GM21717 (cell line): ENCODE measurements around the gene TXNRD1.
"Not testable (repeated sequence)": the region's sequence is repeated elsewhere in the genome, so short reads cannot be mapped to it uniquely, and the experiment has no call there.

ENCODE experiments used
- ATAC-seq: cut with Tn5 transposase; IDR thresholded peaks from one replicate; pipeline ENCODE4 v1.9.1; 2021; ENCODE audit warnings: mild to moderate bottlenecking, moderate library complexity; ENCODE audit not compliant: unreplicated experiment

The TXNRD1 gene

DNA sequence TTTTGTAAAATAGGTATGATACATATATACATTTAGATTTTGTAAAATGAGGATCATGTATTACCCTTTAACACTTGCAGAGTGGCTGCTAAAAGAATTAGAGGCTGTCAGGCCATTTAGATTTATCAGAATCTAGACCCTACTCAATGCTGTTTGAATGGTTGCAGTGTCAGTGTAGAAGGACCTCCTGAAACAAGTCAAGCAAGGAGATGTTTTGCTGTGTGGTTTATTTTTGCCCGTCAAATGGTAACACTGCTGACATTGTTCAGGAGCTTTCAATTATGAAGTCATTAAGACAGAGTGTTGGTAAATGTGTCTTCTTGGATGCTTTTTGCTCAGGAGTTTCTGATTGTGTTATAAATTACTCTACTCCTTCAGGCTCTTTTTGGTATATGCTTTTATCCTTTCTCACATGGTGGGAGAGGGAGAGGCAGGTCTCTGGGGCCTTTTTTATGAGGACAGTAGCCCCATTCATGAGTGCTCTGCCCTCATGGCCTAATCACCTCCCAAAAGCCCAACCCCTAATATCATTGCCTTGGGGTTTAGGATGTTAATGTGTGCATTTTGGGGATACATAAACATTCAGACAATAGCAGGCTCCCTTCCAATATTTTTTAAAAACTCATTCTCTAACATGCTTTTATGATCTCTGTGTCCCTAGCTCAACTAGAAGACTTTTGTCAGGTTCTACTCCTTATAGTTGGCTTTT lies 104.5 kb downstream of the TXNRD1 start:
- no peak for ATAC-seq

DNA sequence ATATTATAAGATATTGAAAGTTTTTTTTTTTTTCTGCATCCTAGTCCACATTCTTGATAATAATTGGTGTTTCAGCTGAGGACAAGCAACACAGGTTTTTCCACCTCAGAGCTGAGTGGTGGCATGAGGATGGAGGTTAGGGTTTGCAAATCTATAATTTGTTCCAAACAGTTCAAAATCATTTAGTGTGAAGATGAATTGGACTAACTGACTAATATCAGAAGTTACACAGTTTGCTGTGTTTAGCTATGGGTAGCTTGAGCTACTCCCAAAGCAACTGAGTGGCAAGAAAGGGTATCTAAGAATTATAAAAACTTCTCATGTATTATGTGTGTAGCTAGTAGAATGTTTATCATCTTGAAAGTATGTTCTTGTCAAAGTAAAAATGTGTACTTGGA lies 105.0 kb downstream of the TXNRD1 start:
- ATAC-seq = no peak

DNA sequence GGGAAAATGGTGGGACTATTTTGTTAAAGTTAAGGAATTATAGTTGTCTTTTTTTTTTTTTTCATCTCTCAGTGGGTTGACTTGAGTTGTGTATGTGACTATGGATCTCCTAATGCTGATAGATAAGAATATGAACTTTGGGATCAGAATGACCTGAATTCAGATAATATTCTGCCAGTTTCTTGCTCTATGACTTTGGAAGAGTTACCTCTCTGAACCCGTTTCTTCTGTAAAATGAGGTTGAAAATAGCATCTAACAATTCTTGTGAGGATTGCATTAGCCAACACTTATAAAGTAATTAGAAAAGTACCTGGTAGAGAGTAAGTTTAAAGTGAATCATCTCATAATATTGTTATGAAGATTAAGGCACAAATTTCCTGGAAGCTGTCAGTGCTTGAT lies 106.4 kb downstream of the TXNRD1 start:
- ATAC-seq = no peak

DNA sequence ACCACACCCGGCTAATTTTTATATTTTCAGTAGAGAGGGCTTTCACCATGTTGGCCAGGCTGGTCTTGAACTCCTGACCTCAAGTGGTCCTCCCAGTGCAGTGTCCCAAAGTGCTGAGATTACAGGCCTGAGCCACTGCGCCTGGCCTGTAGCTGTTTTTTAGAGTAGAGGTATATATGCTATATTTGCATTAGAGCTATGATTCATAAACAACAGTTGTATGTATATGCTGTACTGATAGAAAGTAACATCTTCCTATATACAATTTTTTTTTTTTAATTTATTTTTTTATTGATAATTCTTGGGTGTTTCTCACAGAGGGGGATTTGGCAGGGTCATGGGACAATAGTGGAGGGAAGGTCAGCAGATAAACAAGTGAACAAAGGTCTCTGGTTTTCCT lies 107.0 kb downstream of the TXNRD1 start:
- ATAC-seq = not testable (repeated sequence)

DNA sequence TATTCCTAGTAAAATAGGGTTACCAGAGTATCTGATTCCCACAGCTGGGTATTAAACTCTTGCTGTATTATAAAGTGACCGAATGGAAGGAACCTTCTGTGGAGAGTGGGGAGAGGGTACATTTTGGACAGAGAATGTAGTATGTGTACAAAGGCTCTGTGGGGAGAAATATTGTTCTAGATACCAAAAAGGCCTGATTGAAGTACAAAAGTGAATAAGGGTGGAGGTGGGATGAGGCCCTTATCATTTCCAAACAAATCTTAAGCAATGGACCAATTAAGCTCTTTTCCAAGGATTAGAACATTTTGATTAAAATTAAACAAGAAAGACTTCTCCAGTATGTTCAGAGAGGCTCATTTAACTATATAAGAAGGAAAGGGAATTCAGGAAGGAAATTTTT lies 108.3 kb downstream of the TXNRD1 start:
- no peak for ATAC-seq

DNA sequence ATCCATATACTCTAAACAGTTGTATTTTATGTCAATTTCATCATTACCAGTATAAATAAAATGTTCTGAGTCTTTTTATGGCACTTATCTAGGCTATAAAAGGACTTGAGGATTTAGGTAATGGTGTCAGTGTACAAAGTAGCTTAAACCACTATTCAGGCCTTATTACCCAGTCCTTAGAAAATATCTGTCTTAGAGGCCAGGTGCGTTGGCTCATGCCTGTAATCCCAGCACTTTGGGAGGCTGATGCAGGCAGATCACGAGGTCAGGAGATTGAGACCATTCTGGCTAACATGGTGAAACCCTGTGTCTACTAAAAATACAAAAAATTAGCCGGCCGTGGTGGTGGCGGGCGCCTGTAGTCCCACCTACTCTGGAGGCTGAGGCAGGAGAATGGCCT lies 112.7 kb downstream of the TXNRD1 start:
- not testable (repeated sequence) for ATAC-seq

DNA sequence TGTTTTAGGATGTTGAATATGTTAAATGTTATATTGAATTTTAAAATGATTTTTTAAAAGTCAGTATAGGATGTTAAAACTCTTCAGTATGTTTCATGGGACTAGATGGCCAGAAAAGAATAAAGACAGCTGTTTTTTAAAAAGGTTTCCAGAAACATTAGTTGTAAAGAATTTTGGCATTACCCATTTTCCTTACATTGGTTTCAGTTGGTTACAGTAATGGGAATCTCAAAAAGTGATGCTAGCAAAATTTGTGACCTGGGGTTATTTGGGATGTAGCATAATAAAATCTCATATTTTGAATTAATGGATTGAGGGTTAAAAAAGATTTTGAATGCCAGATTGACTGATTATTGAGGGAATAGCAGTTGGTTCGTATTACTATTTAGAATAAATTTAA lies 113.2 kb downstream of the TXNRD1 start:
- ATAC-seq = no peak

DNA sequence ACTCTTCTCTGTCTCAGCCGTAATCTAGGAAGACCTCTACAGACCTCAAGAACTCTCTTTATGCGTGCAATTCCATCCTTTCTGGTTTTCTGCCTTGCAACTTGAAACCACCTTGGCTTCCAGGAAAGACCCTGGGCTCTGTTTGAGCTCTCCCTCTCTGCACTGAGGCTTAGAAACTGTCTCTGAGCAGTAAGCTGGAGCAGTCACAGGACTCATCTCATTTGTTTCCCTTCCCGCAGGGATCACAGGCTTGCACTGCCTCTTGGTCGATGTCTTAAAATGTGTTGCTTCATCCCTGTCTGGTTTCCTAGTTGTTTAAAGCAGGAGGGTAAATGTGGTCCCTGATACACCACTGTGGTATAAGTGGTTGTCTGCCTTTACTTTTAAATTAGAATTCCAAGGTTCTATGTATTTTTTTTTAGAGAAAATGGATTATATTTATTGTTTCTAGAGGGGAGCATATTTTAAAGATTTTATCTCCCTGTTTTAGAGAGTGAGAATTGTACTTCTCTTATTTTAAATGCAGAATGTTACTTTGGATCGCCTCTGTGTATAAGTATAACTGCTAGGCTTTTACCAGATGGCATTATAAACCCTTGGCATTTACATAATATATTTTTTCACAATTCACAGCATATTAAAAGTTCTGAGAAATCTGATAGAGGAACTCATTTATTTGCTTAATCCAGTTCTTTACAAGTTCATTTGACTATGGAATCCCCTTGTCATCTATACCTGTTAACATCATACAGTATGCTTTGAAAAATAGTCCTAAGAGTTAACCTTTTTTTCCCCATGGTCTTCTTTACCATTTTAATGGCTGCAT lies 114.3 kb downstream of the TXNRD1 start:
- ATAC-seq = no peak

DNA sequence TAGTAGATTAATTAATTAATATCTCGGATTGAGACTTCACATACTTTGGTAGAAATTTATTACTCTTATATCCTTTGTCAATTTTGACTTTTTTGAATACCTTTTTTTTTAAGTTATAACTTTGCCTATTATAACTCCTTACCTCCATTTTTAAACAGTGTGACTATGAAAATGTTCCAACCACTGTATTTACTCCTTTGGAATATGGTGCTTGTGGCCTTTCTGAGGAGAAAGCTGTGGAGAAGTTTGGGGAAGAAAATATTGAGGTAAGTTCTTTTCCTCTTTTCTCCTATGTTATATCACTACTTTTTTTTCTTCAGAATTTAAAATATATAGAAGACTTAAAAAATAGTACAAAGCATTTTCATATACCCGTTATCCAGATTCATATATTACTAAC lies 115.8 kb downstream of the TXNRD1 start:
- ATAC-seq = no peak

DNA sequence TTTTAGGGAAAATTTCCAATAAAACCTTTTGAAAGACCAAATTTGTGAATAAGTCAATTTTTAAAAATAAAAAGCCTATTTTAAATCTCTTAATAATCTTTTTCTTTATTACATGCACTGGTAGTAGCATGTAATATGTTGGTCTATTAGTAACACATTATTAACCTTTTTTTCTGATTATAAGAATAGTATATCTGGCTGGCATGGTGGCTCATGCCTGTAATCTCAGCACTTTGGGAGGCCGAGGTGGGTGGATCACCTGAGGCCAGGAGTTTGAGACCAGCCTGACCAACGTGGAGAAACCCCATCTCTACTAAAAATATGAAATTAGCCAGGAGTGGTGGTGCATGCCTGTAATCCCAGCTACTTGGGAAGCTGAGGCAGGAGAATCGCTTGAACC lies 116.7 kb downstream of the TXNRD1 start:
- not testable (repeated sequence) for ATAC-seq

DNA sequence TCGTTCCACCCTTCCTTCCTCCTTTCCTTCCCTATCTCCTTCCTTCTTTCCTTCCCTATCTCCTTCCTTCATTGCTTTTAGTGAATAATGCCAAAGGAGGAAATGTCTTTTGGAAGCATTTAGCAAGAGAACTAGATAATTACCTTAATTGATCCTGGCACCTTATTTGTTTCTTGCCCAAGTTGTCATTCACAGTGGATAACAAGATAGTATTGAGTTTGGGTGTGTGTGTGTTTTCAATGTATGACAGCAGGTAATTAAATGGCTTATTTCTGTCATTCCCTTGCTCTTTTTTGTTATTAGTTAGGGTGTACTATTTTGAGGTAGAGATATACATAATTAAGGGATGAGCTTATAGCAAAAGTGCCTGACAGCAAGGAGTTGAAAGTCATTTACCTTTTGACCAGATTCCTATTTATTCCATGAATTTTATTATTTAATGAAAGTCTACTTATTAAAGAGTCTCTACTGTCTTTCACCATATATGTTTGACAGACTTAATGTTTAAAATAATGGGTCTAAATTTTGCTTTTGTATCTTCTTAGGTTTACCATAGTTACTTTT lies 118.2 kb downstream of the TXNRD1 start:
- no peak for ATAC-seq

DNA sequence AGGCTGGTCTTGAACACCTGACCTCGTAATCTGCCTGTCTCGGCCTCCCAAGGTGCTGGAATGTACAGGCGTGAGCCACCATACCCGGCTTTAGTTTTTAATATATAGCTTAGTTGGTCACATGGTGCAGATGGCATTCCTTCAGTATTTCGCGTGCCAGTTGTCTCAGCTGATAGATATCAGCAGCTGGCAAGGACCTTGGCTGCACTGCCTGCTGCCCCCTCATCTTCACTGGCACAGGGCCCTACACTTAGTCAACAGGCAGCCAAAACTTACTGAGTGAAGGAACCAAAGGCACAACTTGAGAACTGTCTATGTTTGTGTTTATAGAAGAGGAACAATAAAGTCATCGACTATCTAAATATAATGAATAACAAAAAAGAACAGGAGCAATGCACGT lies 119.0 kb downstream of the TXNRD1 start:
- no peak for ATAC-seq

DNA sequence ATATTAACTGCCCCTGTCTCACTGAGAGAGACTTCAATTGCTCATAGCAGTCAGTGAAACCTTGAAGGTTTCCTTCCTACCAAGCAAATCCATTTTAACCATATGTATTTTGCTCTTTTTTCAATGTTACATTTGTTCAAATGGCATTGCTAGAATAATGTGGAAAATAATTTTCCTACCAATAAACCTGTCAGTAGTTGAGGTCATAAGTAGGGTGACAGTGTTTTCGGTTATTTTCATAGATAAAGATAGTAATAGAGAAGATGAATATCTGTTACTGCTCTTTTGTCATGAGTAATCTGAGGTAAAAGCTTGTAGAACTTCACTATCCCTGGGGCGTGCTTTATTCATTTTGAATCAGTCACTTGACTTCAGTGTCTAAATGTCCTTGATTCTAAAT lies 120.5 kb downstream of the TXNRD1 start:
- no peak for ATAC-seq

DNA sequence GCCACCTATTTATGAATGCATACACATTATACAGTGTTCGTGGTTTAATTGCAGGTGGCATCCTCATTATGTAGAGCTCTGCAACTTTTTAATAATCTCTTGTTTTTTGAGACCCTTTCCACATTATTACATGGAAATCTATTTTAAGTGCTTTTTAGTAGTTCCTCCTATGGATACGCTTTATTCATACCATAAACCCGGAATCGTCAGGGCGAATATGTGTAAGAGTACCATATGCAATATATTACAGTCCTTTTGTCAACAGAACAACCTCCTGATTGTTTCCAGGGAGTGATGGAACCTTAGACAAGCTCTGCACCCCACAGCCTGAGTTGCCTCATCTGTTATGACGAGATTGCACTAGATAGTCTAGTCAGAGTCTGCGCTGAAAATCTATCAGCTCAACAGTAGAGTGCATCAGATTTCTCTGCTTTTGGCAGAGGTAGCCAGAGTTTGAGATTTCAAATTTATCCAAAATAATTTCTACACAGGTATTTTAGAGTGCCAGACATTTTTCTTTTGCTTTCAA lies 121.5 kb downstream of the TXNRD1 start:
- no peak for ATAC-seq

DNA sequence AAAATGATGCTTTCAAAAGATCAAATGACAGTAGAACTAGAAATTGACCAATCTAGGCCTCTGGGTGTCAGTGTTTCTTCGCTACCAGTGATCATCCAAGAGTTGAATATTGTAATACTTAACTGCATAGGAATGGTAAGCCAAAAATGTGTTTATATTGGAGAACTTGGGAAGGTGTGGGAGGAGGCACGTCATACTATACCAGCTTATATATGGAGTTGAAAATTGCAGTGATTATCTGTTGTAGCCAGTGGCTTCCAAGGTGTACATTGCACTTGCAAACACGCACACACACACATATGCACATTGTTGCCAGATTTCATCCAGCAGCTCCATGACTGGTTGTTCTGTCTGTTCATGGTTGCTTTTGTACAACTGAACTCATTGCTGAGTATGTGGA lies 124.1 kb downstream of the TXNRD1 start:
- ATAC-seq = no peak

DNA sequence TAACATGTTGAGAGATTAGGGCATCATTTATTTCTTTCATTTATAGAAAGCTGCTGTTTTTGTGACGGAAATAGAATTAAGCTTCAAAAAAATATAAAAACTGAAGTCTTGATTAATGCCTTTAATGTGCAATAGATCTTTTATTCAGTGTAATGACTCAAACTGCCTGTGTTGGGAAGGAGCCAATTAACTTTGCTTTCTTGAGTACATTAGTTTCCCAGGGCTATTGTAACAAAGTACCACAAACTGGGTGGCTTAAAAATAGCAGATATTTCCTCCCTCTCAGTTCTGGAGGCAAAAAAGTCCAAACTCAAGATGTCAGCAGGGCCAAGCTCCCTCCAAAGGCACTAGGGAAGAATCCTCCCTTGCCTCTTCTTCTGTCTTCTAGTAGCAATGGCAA lies 124.6 kb downstream of the TXNRD1 start:
- ATAC-seq = no peak

DNA sequence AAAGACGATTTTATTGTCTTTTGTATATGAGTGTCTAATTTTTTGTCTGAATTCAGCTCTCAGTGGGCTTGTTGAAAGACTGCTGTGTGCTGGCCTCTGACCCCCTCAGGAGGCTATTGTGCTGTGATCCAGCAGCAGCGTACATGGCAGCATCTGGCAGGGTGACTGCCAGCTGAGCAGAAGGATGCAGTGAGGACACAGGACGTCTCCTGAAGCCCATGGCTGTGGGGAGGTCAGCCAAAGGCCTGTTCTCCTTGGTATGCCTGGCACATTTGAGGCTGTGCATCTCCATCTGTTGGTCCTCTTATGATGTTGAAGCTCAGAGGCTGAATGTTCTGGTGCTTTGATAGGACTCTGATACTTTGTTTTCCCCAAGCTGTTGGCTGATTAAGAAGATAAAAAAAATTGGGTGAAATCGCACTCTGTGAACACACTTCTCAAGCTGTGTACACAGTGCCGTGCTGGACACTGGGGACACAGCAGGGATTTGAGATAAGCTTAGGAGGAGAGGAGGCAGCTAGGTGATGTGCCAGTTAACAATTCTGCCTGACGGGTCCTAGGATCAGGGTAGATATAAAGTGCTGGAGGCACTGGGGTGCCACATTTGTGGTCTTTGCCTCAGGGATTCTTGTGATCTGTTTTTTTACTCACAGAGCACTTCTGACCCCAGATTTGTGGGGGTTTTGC lies 125.5 kb downstream of the TXNRD1 start:
- no peak for ATAC-seq

DNA sequence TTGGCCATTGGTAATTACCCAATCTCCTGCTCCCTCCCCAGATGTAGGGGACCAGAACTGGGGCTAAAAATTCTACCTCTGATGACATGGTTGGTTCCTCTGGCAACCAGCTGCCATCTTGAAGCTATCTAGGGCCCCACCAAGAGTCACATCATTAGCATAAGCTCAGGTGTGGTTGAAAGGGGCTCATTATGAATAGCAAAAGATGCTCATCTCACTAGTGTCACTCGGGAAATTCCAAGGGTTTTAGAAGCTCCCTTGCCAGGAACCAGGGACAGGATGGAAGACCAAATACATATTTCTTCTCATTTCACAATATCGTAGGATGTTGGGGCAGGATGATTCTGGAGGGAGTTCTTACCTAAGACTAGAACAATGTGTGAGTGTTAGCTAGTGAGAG lies 126.6 kb downstream of the TXNRD1 start:
- ATAC-seq = no peak

DNA sequence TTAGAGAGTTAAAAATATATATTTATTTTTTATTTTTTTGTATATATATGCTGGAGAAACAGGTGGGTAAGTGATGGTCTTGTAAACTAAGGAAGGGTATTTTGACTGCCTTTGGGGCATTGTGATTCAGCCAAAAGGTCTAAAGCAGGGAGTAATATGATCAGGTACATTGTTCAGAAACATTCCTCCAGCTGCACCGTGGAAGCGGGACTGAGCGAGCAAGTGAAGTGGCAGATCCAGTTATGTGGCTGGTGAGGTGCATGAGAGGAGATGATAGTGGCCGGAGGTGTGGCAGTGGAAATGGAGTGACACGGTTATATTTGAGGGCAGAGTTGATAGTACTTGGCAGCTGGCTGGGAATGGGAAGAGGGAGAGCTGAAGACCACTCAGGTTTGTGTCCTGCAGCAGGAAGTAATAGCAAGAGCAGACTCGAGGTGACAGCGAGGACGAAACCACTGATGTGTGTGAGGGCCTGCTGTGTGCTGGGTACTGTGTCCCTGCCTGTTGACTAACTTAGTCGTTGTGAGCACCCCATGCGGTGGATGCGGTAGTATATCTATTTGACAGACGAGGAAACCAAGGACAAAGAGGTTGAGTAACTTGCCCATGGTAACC lies 127.2 kb downstream of the TXNRD1 start:
- no peak for ATAC-seq

DNA sequence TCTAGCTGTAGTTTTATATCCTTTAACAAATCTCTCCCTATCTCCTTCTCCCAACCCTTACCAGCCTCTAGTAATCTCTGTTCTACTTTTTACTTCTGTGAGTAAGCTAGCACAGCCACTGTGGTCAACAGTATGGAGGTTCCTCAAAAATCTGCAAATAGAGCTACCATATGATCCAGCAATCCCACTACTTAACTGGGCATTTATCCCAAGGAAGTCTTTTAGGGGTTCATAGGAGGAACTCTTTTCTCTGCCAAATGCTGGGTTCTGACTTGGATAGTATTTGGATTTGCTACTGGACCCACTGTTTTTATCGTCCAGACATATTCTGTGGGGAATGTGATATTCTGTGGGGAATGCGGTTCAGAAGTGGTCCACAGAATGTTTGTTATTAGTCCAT lies 129.1 kb downstream of the TXNRD1 start:
- ATAC-seq = no peak
